ENCODE measurements around the gene APOLD1. TPM values are rescaled to one million over a fixed set of nuclear protein-coding genes. Genes with fewer than 3 reads are reported as not detected.
A peak's percentile ranks its signal among the peaks of the same experiment; 100 is the strongest.

Gene APOLD1
- polyA plus RNA-seq, 1 donor from 2014 or later = 0.23 TPM

GRCh38 chr12:12770262-12770661 lies 15.2 kb upstream of the APOLD1 start:
- peaks cover 2% of the 10 kb centered on the region for H3K36me3 Mint-ChIP-seq
- H3K27ac Mint-ChIP-seq = no peak overlapping the region
- H3K9me3 Mint-ChIP-seq = peaks cover 2 to 8% (median 4%) of the 10 kb centered on the region in 3 donors
- H3K27me3 Mint-ChIP-seq = no peaks in the 10 kb centered on the region
- H3K4me1 Mint-ChIP-seq = no peaks in the 10 kb centered on the region
- H3K4me3 Mint-ChIP-seq = no peak overlapping the region

DNA sequence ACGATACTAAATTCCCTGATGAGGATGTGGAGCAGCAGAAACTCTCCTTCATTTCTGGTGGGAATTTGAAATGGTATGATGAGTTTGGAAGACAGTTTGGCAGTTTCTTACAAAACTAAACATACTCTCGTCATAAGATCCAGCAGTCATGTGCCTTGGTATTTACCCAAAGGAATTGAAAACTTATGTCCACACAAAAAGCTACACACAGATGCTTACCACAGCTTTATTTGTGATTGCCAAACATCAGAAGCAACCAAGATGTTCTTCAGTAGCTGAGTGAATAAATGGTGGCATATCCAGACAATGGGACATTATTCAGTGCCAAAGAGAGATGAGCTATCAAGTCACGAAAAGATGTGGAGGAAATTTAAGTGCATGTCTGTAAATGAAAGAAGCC lies 10.7 kb upstream of the APOLD1 start:
- Mint-ChIP-seq H3K4me1 (peaks cover 0 to 4% (median 0%) of the 10 kb centered on the region in 3 donors), H3K9me3 (peaks cover 1 to 8% (median 2%) of the 10 kb centered on the region in 3 donors), H3K27me3 (no peaks in the 10 kb centered on the region), H3K27ac (no peak overlapping the region), H3K4me3 (no peak overlapping the region), H3K36me3 (peaks cover 1% of the 10 kb centered on the region)

- Mint-ChIP-seq H3K4me3 (no peak overlapping the region), H3K27ac (no peak overlapping the region), H3K4me1 (peaks cover 0 to 4% (median 0%) of the 10 kb centered on the region in 3 donors), H3K27me3 (no peaks in the 10 kb centered on the region), H3K36me3 (no peaks in the 10 kb centered on the region), H3K9me3 (peaks cover 0 to 5% (median 0%) of the 10 kb centered on the region in 3 donors)
These were observed 9.2 kb upstream of the APOLD1 start for GRCh38 chr12:12776261-12776660.

- H3K4me3 Mint-ChIP-seq = no peak overlapping the region
- H3K9me3 Mint-ChIP-seq = peaks cover 0 to 3% (median 0%) of the 10 kb centered on the region in 3 donors
- H3K36me3 Mint-ChIP-seq = no peaks in the 10 kb centered on the region
- peaks cover 0 to 4% (median 0%) of the 10 kb centered on the region in 3 donors for H3K4me1 Mint-ChIP-seq
- H3K27ac Mint-ChIP-seq = no peak overlapping the region
- H3K27me3 Mint-ChIP-seq = no peaks in the 10 kb centered on the region
These were observed 8.4 kb upstream of the APOLD1 start for GRCh38 chr12:12777092-12777491.

GRCh38 chr12:12779007-12779406 lies 6.5 kb upstream of the APOLD1 start:
- Mint-ChIP-seq H3K9me3 (peaks cover 0 to 3% (median 0%) of the 10 kb centered on the region in 3 donors), H3K27ac (peak overlapping the region in 1 of 3 donors; percentile 38), H3K4me1 (peaks cover 0 to 4% (median 0%) of the 10 kb centered on the region in 3 donors), H3K36me3 (peaks cover 3% of the 10 kb centered on the region), H3K27me3 (no peaks in the 10 kb centered on the region), H3K4me3 (no peak overlapping the region)

DNA sequence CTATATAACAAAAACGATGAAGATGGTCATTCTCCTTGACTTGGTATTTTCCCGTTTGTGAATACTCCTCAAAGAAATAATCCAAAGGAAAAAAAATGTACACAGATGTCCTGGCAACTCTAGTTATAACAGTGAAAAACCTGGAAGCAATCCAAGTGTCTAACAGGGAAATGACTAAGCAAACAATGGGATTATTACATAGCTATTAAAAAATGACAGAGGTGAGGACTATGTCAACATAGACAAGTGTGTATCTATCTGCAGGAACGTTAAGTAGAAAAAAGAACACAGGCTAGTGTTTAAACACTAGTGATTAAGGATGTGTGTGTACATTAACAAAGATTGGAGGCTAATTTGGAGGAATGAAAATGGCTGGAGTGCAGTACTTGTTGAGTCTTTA lies 5.9 kb upstream of the APOLD1 start:
- H3K36me3 Mint-ChIP-seq = peaks cover 3% of the 10 kb centered on the region
- peaks cover 0 to 3% (median 0%) of the 10 kb centered on the region in 3 donors for H3K9me3 Mint-ChIP-seq
- peaks cover 0 to 4% (median 0%) of the 10 kb centered on the region in 3 donors for H3K4me1 Mint-ChIP-seq
- no peaks in the 10 kb centered on the region for H3K27me3 Mint-ChIP-seq
- H3K27ac Mint-ChIP-seq = no peak overlapping the region
- no peak overlapping the region for H3K4me3 Mint-ChIP-seq

DNA sequence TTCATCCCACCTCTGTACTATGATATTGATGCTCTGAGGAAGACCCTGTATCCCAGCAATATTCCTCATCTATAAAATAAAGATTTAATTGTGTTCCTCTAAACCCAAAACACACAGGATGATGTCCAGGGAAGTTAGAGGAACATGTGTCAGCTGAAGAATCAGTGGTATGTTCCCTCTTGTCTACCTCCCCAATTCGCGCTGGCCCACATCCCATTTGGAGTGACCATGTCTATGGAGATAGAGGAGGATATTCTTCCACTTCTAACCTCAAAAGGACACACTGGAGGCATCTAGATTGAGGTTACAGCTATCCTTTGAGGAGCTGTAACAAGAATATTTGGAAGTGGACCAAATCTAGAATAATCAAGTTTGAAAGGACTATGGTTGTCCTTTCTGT lies 1.3 kb upstream of the APOLD1 start:
- peaks cover 3% of the 10 kb centered on the region for H3K36me3 Mint-ChIP-seq
- peak overlapping the region in 1 of 4 donors; percentile 90 for H3K4me3 Mint-ChIP-seq
- peak overlapping the region in 1 of 3 donors; percentile 32 for H3K27ac Mint-ChIP-seq
- peaks cover 2% of the 10 kb centered on the region for H3K27me3 Mint-ChIP-seq
- H3K9me3 Mint-ChIP-seq = no peaks in the 10 kb centered on the region
- peaks cover 10 to 14% (median 10%) of the 10 kb centered on the region in 3 donors for H3K4me1 Mint-ChIP-seq

GRCh38 chr12:12786351-12786705 lies 869 bp downstream of the APOLD1 start:
- peaks cover 3% of the 10 kb centered on the region for H3K36me3 Mint-ChIP-seq
- peak overlapping the region in 2 of 3 donors; percentile 45 to 53 for H3K27ac Mint-ChIP-seq
- peak overlapping the region; percentile 85 to 91 (median 90) for H3K4me3 Mint-ChIP-seq
- peaks cover 10 to 14% (median 11%) of the 10 kb centered on the region in 3 donors for H3K4me1 Mint-ChIP-seq
- peaks cover 2% of the 10 kb centered on the region for H3K27me3 Mint-ChIP-seq
- no peaks in the 10 kb centered on the region for H3K9me3 Mint-ChIP-seq

DNA sequence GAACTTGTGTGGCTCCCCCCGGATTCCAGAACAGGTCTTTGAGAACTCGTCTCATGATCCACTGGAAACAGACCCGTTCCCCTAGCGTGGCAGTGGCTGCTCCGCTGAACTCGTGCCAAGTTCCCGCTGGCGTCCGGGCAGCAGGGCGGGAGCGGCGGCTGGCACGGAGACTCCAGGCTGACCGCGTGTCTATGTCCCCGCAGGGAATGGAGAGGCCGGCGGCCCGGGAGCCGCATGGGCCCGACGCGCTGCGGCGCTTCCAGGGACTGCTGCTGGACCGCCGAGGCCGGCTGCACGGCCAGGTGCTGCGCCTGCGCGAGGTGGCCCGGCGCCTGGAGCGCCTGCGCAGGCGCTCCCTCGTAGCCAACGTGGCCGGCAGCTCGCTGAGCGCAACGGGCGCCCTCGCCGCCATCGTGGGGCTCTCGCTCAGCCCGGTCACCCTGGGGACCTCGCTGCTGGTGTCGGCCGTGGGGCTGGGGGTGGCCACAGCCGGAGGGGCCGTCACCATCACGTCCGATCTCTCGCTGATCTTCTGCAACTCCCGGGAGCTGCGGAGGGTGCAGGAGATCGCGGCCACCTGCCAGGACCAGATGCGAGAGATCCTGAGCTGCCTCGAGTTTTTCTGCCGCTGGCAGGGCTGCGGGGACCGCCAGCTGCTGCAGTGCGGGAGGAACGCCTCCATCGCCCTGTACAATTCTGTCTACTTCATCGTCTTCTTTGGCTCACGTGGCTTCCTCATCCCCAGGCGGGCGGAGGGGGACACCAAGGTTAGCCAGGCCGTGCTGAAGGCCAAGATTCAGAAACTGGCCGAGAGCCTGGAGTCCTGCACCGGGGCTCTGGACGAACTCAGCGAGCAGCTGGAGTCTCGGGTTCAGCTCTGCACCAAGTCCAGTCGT lies 1.5 kb downstream of the APOLD1 start:
- no peaks in the 10 kb centered on the region for H3K9me3 Mint-ChIP-seq
- H3K27me3 Mint-ChIP-seq = peaks cover 2% of the 10 kb centered on the region
- H3K27ac Mint-ChIP-seq = peak overlapping the region in 2 of 3 donors; percentile 45 to 88
- peak overlapping the region; percentile 85 to 91 (median 90) for H3K4me3 Mint-ChIP-seq
- peaks cover 3% of the 10 kb centered on the region for H3K36me3 Mint-ChIP-seq
- peaks cover 10 to 14% (median 11%) of the 10 kb centered on the region in 3 donors for H3K4me1 Mint-ChIP-seq

GRCh38 chr12:12788131-12788530 lies 2.7 kb downstream of the APOLD1 start:
- no peaks in the 10 kb centered on the region for H3K36me3 Mint-ChIP-seq
- peak overlapping the region in 3 of 4 donors; percentile 63 to 88 (median 80) for H3K4me3 Mint-ChIP-seq
- H3K4me1 Mint-ChIP-seq = peaks cover 10 to 14% (median 11%) of the 10 kb centered on the region in 3 donors
- H3K27me3 Mint-ChIP-seq = peaks cover 2% of the 10 kb centered on the region
- no peaks in the 10 kb centered on the region for H3K9me3 Mint-ChIP-seq
- peak overlapping the region in 2 of 3 donors; percentile 37 to 94 for H3K27ac Mint-ChIP-seq

- peaks cover 2% of the 10 kb centered on the region for H3K27me3 Mint-ChIP-seq
- H3K9me3 Mint-ChIP-seq = no peaks in the 10 kb centered on the region
- peak overlapping the region; percentile 55 to 94 (median 84) for H3K27ac Mint-ChIP-seq
- H3K36me3 Mint-ChIP-seq = no peaks in the 10 kb centered on the region
- H3K4me1 Mint-ChIP-seq = peaks cover 10 to 14% (median 11%) of the 10 kb centered on the region in 3 donors
- H3K4me3 Mint-ChIP-seq = peak overlapping the region; percentile 80 to 90 (median 84)
These were observed 3.4 kb downstream of the APOLD1 start for GRCh38 chr12:12788675-12789368.

DNA sequence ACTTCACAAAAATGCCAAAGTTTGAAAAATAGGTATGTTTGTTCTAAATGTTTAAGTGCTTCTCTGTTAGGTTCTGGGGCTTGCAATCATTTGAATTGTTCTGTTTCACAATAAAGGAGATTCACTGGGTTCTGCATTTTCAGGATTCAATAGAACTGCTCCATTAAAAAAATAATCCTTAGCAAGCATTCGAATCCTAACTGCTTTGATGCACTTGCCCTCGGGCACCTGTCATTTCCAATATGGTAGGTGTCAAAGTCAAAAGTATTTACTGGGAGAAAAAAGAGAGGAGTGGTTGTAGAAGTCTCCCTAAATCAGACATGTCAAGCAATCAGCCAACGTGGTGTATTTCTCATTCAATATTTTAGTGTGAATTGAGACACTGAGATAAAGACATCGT lies 5.5 kb downstream of the APOLD1 start:
- H3K27me3 Mint-ChIP-seq = peaks cover 2% of the 10 kb centered on the region

DNA sequence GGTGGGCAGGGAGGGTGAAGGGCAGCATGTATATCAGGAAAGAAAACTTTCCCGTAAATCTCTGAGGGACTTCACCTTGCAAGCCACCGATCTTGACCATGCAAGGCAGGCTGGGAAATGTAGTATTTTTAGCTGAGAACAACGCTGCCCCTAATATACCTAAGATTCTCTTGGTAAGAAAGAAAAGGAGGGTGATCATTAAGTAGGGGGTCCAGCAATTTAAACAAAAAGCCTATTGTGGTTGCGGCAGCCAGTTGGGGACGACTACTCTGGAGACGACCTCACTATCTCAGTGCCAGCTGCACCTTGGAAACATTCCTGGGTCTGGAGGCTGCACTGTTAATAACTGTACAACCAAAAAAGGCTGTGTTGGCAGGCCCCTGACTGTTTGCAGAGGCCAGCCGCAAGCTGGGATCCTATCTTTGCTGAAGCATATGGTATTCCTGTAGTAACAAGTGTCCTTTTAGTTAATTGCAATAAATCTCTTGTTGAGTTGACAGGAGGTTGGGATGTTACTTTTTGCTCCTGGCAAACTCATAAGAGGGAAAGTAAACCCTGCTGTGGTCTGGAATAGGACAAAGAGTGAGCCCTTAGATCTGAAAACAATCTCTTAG lies 6.4 kb downstream of the APOLD1 start:
- no peak overlapping the region for H3K4me3 Mint-ChIP-seq
- peaks cover 4 to 10% (median 5%) of the 10 kb centered on the region in 3 donors for H3K4me1 Mint-ChIP-seq
- H3K36me3 Mint-ChIP-seq = no peaks in the 10 kb centered on the region
- no peaks in the 10 kb centered on the region for H3K9me3 Mint-ChIP-seq
- no peak overlapping the region for H3K27ac Mint-ChIP-seq
- peaks cover 2% of the 10 kb centered on the region for H3K27me3 Mint-ChIP-seq

More for the DNA sequence above, 5.5 kb downstream of the APOLD1 start:
- Mint-ChIP-seq H3K4me3 (no peak overlapping the region), H3K4me1 (peaks cover 10 to 13% (median 11%) of the 10 kb centered on the region in 3 donors), H3K9me3 (no peaks in the 10 kb centered on the region), H3K27ac (no peak overlapping the region), H3K36me3 (no peaks in the 10 kb centered on the region)

DNA sequence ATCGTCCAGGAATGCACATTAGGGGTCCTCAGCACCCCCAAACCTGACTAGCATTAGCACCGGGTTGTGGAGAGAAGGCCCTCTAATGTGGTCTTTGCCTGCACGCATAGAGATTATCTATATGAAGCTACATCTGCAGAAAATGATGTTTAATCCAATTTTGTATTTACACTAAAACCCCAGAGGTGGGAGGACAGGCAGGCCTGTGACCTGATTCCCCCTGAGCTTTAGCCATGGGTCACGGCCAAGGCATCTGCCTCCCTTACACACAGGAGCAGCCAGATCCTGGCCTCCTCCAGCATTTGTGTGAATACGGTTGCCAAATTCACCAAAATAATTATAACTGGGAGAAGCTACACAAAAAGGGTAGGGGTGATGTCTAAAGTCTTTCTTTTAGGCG lies 7.0 kb downstream of the APOLD1 start:
- no peak overlapping the region for H3K27ac Mint-ChIP-seq
- H3K36me3 Mint-ChIP-seq = no peaks in the 10 kb centered on the region
- H3K4me3 Mint-ChIP-seq = no peak overlapping the region
- no peaks in the 10 kb centered on the region for H3K9me3 Mint-ChIP-seq
- H3K4me1 Mint-ChIP-seq = peaks cover 4 to 10% (median 4%) of the 10 kb centered on the region in 3 donors
- peaks cover 2% of the 10 kb centered on the region for H3K27me3 Mint-ChIP-seq

DNA sequence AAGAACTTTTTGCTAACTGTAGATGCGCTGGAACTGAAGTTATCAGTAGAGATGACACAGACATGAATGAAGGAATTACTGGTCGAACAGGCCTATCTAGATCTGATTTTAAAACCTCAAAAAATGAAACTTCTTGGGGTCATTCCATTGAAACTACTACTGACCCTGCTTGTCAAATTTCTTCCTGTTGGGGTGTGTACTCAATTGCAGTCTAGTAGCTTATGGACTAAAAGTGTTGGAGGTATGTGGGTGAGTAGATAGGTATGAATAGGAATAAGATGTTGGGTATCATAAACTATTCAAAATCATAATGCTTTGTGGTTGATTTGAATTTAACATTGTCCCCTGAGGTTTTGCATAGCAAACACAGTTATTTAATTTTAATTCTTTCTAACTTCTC lies 9.2 kb downstream of the APOLD1 start:
- Mint-ChIP-seq H3K36me3 (peaks cover 2% of the 10 kb centered on the region), H3K9me3 (no peaks in the 10 kb centered on the region), H3K27ac (no peak overlapping the region), H3K4me1 (peaks cover 0 to 3% (median 0%) of the 10 kb centered on the region in 3 donors), H3K27me3 (no peaks in the 10 kb centered on the region), H3K4me3 (no peak overlapping the region)
